ENCODE results near the gene PPL. TPM values are rescaled to one million over a fixed set of nuclear protein-coding genes. Genes with fewer than 3 reads are reported as not detected.

PPL gene
- total RNA-seq, 4 donors from 2014 or later = 52.2 to 246 (median 200) TPM

GRCh38 chr16:4869147-4869805 lies 67.7 kb downstream of the PPL start:
- WGBS, 2 donors = 89 to 90% methylated on average over 13 of the region's 13 CpGs
- H3K27me3 ChIP-seq = no peaks in the 10 kb centered on the region
- H3K36me3 ChIP-seq = peaks cover 3 to 64% (median 14%) of the 10 kb centered on the region in 3 donors
- no peak overlapping the region for H3K27ac ChIP-seq
- H3K4me3 ChIP-seq = no peak overlapping the region
- no peak for DNase-seq (ENCODE audit: low spot score in 2 of 2)
- no peaks in the 10 kb centered on the region for H3K4me1 ChIP-seq
- TF ChIP-seq POLR2A (IDR thresholded peaks at IDR 0.05) = no peak
- TF ChIP-seq CTCF (IDR thresholded peaks at IDR 0.05) = no peak
- TF ChIP-seq EP300 (IDR thresholded peaks at IDR 0.05) = no peak
- no peaks in the 10 kb centered on the region for H3K9me3 ChIP-seq

- H3K4me1 ChIP-seq = no peaks in the 10 kb centered on the region
- no peak for TF ChIP-seq CTCF (IDR thresholded peaks at IDR 0.05)
- no peak overlapping the region for H3K4me3 ChIP-seq
- H3K9me3 ChIP-seq = no peaks in the 10 kb centered on the region
- no peak for DNase-seq (ENCODE audit: low spot score in 2 of 2)
- peaks cover 3 to 60% (median 9%) of the 10 kb centered on the region in 3 donors for H3K36me3 ChIP-seq
- 92 to 96% methylated on average over 7 of the region's 7 CpGs for WGBS, 2 donors
- no peaks in the 10 kb centered on the region for H3K27me3 ChIP-seq
- H3K27ac ChIP-seq = no peak overlapping the region
Observed at GRCh38 chr16:4868535-4868934, 68.4 kb downstream of the PPL start.

- peaks cover 3 to 60% (median 4%) of the 10 kb centered on the region in 3 donors for H3K36me3 ChIP-seq
- 92 to 96% methylated on average over 5 of the region's 5 CpGs for WGBS, 2 donors
- H3K27me3 ChIP-seq = no peaks in the 10 kb centered on the region
Observed at GRCh38 chr16:4868026-4868425, 68.9 kb downstream of the PPL start.

GRCh38 chr16:4866586-4866985 lies 70.4 kb downstream of the PPL start:
- Histone ChIP-seq H3K27ac (no peak overlapping the region), H3K27me3 (no peaks in the 10 kb centered on the region), H3K9me3 (no peaks in the 10 kb centered on the region), H3K36me3 (peaks cover 0 to 58% (median 3%) of the 10 kb centered on the region in 3 donors), H3K4me3 (no peak overlapping the region), H3K4me1 (no peaks in the 10 kb centered on the region)
- TF ChIP-seq CTCF (IDR thresholded peaks at IDR 0.05) (no peak), EP300 (IDR thresholded peaks at IDR 0.05) (no peak), POLR2A (IDR thresholded peaks at IDR 0.05) (no peak)
- DNase-seq (ENCODE audit: low spot score in 2 of 2) = no peak
- WGBS, 2 donors = 96% methylated on average over 12 of the region's 12 CpGs

More at GRCh38 chr16:4868026-4868425, 68.9 kb downstream of the PPL start:
- no peaks in the 10 kb centered on the region for H3K9me3 ChIP-seq
- no peak overlapping the region for H3K27ac ChIP-seq
- TF ChIP-seq CTCF (IDR thresholded peaks at IDR 0.05) (no peak), EP300 (IDR thresholded peaks at IDR 0.05) (no peak), POLR2A (IDR thresholded peaks at IDR 0.05) (no peak)
- DNase-seq (ENCODE audit: low spot score in 2 of 2) = no peak
- H3K4me1 ChIP-seq = no peaks in the 10 kb centered on the region
- no peak overlapping the region for H3K4me3 ChIP-seq

GRCh38 chr16:4865231-4865860 lies 71.6 kb downstream of the PPL start:
- H3K27ac ChIP-seq = no peak overlapping the region
- no peak overlapping the region for H3K4me3 ChIP-seq
- WGBS, 2 donors = 94 to 95% methylated on average over 13 of the region's 13 CpGs
- no peaks in the 10 kb centered on the region for H3K27me3 ChIP-seq
- H3K9me3 ChIP-seq = no peaks in the 10 kb centered on the region
- peaks cover 0 to 58% (median 12%) of the 10 kb centered on the region in 3 donors for H3K36me3 ChIP-seq
- DNase-seq (ENCODE audit: low spot score in 2 of 2) = no peak
- H3K4me1 ChIP-seq = no peaks in the 10 kb centered on the region
- TF ChIP-seq EP300 (IDR thresholded peaks at IDR 0.05) (no peak), POLR2A (IDR thresholded peaks at IDR 0.05) (no peak), CTCF (IDR thresholded peaks at IDR 0.05) (no peak)

Data from tibial nerve (tissue), 4 donors.